ENCODE results near the gene ZC3H13. TPM values are rescaled to one million over a fixed set of nuclear protein-coding genes. Genes with fewer than 3 reads are reported as not detected.

Gene ZC3H13, protein sequence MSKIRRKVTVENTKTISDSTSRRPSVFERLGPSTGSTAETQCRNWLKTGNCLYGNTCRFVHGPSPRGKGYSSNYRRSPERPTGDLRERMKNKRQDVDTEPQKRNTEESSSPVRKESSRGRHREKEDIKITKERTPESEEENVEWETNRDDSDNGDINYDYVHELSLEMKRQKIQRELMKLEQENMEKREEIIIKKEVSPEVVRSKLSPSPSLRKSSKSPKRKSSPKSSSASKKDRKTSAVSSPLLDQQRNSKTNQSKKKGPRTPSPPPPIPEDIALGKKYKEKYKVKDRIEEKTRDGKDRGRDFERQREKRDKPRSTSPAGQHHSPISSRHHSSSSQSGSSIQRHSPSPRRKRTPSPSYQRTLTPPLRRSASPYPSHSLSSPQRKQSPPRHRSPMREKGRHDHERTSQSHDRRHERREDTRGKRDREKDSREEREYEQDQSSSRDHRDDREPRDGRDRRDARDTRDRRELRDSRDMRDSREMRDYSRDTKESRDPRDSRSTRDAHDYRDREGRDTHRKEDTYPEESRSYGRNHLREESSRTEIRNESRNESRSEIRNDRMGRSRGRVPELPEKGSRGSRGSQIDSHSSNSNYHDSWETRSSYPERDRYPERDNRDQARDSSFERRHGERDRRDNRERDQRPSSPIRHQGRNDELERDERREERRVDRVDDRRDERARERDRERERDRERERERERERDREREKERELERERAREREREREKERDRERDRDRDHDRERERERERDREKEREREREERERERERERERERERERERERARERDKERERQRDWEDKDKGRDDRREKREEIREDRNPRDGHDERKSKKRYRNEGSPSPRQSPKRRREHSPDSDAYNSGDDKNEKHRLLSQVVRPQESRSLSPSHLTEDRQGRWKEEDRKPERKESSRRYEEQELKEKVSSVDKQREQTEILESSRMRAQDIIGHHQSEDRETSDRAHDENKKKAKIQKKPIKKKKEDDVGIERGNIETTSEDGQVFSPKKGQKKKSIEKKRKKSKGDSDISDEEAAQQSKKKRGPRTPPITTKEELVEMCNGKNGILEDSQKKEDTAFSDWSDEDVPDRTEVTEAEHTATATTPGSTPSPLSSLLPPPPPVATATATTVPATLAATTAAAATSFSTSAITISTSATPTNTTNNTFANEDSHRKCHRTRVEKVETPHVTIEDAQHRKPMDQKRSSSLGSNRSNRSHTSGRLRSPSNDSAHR (N-terminal part only)
- total RNA-seq, result 52.0 TPM
- long read RNA-seq, partial matches to known transcripts, result 50 of 63 reads
- long read RNA-seq, other reads (novel, unspliced or antisense), result 13 of 63 reads

DNA sequence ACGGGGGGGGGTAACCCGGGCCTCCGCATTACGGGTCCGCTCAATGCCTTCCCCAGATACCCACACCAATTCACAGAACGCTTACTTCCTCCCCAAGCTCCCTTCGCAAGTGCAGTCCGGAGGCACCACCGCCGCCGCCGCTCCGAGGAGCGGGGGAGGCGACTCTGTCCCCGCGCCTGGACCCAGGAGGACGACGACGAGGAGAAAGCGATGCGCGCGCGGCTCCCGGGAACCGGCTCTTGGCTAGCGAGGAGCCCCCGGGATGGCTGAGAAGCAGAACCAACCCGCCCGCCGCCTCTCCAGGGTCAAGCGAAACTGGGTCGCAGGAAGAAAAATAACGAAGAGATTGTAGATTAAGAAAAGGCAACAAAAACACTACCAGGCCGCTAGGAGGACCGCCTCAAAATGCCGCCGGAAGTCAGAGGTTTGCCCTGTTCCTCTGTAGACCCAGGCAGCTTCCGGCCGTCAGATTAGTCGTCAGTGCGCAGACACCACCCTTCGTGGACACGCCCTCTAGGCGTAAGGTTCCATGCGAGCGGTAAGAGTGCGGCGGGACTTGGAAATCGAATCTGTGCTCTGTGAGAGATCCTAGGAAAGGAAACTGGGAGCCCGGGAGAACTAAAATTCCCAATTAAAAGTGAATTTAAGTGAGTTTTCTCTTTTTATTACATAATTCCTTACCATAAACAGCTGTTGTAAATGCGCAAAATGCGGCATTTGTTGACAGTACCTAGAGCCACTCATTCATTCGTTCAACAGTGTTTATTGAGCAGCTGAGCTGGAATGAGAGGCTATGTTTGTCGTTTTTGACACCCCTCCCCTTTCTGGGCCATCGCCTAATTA is at the start of gene ZC3H13:
Gene ZC3H13, minus strand, starts transcription at position 428 of the 843 bp plus-strand sequence. CDS start 7,239 bp downstream, outside the sequence.
- Histone ChIP-seq H3K27ac (peak within 1 kb of the TSS; percentile 95), H3K36me3 (no peaks in the 10 kb centered on the region), H3K27me3 (ENCODE audit: low read depth) (no peaks in the 10 kb centered on the region), H3K9me3 (no peaks in the 10 kb centered on the region), H3K4me3 (peak within 1 kb of the TSS; percentile 79), H3K4me1 (peaks cover 30% of the 10 kb centered on the region)
- ATAC-seq (peak; percentile 100), DNase-seq (peak; percentile 96)
- TF ChIP-seq, protein P1, sequence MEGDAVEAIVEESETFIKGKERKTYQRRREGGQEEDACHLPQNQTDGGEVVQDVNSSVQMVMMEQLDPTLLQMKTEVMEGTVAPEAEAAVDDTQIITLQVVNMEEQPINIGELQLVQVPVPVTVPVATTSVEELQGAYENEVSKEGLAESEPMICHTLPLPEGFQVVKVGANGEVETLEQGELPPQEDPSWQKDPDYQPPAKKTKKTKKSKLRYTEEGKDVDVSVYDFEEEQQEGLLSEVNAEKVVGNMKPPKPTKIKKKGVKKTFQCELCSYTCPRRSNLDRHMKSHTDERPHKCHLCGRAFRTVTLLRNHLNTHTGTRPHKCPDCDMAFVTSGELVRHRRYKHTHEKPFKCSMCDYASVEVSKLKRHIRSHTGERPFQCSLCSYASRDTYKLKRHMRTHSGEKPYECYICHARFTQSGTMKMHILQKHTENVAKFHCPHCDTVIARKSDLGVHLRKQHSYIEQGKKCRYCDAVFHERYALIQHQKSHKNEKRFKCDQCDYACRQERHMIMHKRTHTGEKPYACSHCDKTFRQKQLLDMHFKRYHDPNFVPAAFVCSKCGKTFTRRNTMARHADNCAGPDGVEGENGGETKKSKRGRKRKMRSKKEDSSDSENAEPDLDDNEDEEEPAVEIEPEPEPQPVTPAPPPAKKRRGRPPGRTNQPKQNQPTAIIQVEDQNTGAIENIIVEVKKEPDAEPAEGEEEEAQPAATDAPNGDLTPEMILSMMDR (IDR thresholded peaks at IDR 0.05), result peak; percentile 38
- intact Hi-C loops (cut with DNase I), result no loop called here

DNA sequence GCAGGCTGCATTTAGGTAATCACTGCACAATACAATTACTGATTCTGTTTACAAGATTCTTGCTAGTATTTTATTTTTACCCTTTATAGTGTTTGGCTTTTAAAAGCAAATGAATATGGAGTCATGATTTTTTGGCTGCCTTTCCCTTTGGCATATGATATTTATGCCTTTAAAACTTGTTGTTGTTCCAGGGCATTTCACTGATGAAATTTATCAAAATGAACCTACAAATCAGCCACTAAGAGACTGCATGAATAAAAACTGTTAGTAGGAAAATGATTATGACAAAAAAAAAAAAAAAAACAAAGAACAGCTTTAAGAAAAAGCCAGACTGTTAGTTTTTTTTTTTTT is 49.7 kb upstream of the ZC3H13 start:
- TF ChIP-seq, protein P1 (IDR thresholded peaks at IDR 0.05), result no peak
- no peak overlapping the region for H3K4me3 ChIP-seq
- no peaks in the 10 kb centered on the region for H3K4me1 ChIP-seq
- DNase-seq, result no peak
- H3K36me3 ChIP-seq, result no peaks in the 10 kb centered on the region
- no peaks in the 10 kb centered on the region for H3K9me3 ChIP-seq
- no peak overlapping the region for H3K27ac ChIP-seq
- ATAC-seq, result no peak
- H3K27me3 ChIP-seq (ENCODE audit: low read depth), result no peaks in the 10 kb centered on the region
- intact Hi-C loops (cut with DNase I), result no loop called here

DNA sequence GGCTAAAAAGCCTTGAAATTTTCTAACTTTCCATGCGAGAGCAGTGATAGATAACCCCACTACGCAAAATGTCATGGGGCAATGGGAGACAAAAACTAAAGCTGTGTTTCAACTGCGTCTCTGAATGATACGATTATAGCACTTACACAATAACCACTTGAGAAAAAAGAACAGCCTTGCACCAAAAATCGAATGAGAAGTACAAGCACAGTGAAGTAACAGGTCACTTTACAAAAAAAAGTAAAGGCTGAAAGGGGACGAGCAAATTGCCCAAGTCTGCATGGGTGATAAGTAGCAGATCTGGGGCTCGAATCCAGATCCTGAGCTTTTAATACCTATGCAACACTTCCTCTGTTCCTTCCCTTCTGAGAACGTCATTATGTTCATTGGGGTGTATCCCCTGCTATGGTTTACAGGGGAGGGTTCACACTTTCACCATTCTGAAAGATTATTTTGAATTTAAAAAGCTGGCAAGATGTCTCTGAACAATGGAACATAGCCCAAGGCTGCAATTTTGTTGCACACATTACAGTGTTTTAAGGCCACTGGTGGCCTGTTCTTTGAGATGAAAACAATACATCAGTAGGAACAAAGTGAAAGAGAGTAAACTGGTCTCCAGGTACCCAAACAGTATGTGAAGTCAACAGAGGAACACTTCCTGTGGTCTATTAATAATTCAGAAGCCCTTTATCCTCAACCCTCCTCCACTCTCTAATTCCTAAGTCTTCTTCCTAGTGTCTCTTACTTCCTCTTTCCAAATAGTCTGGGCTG is 49.1 kb upstream of the ZC3H13 start:
- no peak overlapping the region for H3K4me3 ChIP-seq
- H3K4me1 ChIP-seq, result no peaks in the 10 kb centered on the region
- H3K9me3 ChIP-seq, result no peaks in the 10 kb centered on the region
- TF ChIP-seq, protein P1 (IDR thresholded peaks at IDR 0.05), result no peak
- no peaks in the 10 kb centered on the region for H3K27me3 ChIP-seq (ENCODE audit: low read depth)
- DNase-seq (no peak), ATAC-seq (peak; percentile 47 to 57)
- intact Hi-C loops (cut with DNase I), result no loop called here
- H3K36me3 ChIP-seq, result no peaks in the 10 kb centered on the region
- H3K27ac ChIP-seq, result no peak overlapping the region

DNA sequence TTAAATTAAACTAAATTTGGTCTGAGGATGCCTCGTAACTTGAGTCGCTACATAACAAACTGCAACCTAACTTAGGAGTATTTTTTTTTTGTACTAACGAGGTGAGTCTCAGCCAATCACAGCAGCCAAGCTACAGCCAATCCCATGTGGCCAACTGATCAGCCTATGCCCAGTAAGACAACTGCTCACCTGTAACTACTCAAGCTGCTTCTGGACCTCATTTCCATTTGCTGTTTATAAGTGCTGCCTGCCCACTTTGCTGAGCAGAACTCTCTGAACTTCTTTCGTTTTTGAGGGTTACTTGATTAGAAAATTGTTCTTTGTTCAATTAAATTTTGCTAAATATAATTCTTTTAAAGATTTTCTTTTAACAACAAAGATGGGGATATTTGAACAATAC is 48.5 kb upstream of the ZC3H13 start:
- Histone ChIP-seq H3K27me3 (ENCODE audit: low read depth) (no peaks in the 10 kb centered on the region), H3K4me1 (no peaks in the 10 kb centered on the region), H3K9me3 (no peaks in the 10 kb centered on the region), H3K27ac (no peak overlapping the region), H3K36me3 (no peaks in the 10 kb centered on the region), H3K4me3 (no peak overlapping the region)
- ATAC-seq, result peak; percentile 55 to 57
- TF ChIP-seq, protein P1 (IDR thresholded peaks at IDR 0.05), result no peak
- intact Hi-C loops (cut with DNase I), result no loop called here
- DNase-seq, result no peak

Data from lower lobe of right lung (tissue), 2 donors.